GM12878 (cell line): ENCODE data around the gene TMEM239. TPM values are rescaled to one million over a fixed set of nuclear protein-coding genes. Genes with fewer than 3 reads are reported as not detected.

Source experiments
- ATF3 ChIP-seq: IDR thresholded peaks from 2 replicates; pipeline ENCODE4 v1.6.1; 2011; ENCODE audit warnings: low read depth, mild to moderate bottlenecking, low read length, moderate library complexity, borderline replicate concordance; ENCODE audit errors: extremely low read depth
- BHLHE40 ChIP-seq, 2 experiments: fragments of 450-650 bp in 1 of 2; IDR thresholded peaks; 2 replicates each; pipeline ENCODE4 v1.6.1; 2011 to 2017; ENCODE audit warnings: low read depth in 2 of 2, borderline replicate concordance in 1 of 2, improper control_type of control experiment in 1 of 2, low read length in 1 of 2, mild to moderate bottlenecking in 1 of 2
- CEBPB ChIP-seq, 2 experiments: fragments of 150-350 bp in 1 of 2; IDR thresholded peaks; 2 replicates each; pipeline ENCODE4 v1.6.1; 2012 to 2014; ENCODE audit warnings: low read depth in 2 of 2, low read length in 2 of 2, borderline replicate concordance in 1 of 2, inconsistent platforms in 1 of 2
- ELK1 ChIP-seq: IDR thresholded peaks from 2 replicates; pipeline ENCODE4 v1.6.1; 2012; ENCODE audit warnings: low read depth, low read length, improper control_type of control experiment
- GATAD2B ChIP-seq: fragments of 450-650 bp; conservative IDR thresholded peaks from 2 replicates; pipeline ENCODE4 v1.6.1; 2017; ENCODE audit warnings: low read depth, mild to moderate bottlenecking, moderate library complexity
- HDAC2 ChIP-seq: fragments of 200-600 bp; sonication (generic); IDR thresholded peaks from 2 replicates; pipeline ENCODE4 v1.6.1; 2017
- IKZF1 ChIP-seq: fragments of 450-650 bp; conservative IDR thresholded peaks from 2 replicates; pipeline ENCODE4 v1.6.1; 2017; ENCODE audit warnings: antibody characterized with exemption, mild to moderate bottlenecking
- NR2C1 ChIP-seq: fragments of 450-650 bp; IDR thresholded peaks from 2 replicates; pipeline ENCODE4 v1.6.1; 2017; ENCODE audit warnings: antibody characterized with exemption, mild to moderate bottlenecking, moderate library complexity
- POLR2A ChIP-seq: IDR thresholded peaks from 2 replicates; pipeline ENCODE4 v1.6.1; 2011; ENCODE audit warnings: low read depth, mild to moderate bottlenecking, low read length
- POU2F2 ChIP-seq: IDR thresholded peaks from 3 replicates; pipeline ENCODE4 v1.6.1; 2011; ENCODE audit warnings: low read depth, mild to moderate bottlenecking, low read length, borderline replicate concordance
- RAD21 ChIP-seq: IDR thresholded peaks from 2 replicates; pipeline ENCODE4 v1.6.1; 2011; ENCODE audit warnings: mild to moderate bottlenecking, low read depth, low read length, moderate library complexity; ENCODE audit not compliant: insufficient read depth
- RB1 ChIP-seq: fragments of 450-650 bp; formaldehyde crosslinking; IDR thresholded peaks from 2 replicates; pipeline ENCODE4 v1.6.1; 2017; ENCODE audit warnings: mild to moderate bottlenecking, borderline replicate concordance
- RCOR1 ChIP-seq: conservative IDR thresholded peaks from 2 replicates; pipeline ENCODE4 v1.6.1; 2012; ENCODE audit warnings: low read depth, low read length, improper control_type of control experiment
- SIX5 ChIP-seq: IDR thresholded peaks from 2 replicates; pipeline ENCODE4 v1.6.1; 2011; ENCODE audit warnings: mild to moderate bottlenecking, low read depth, low read length, moderate library complexity; ENCODE audit not compliant: severe bottlenecking
- SPI1 ChIP-seq: IDR thresholded peaks from 2 replicates; pipeline ENCODE4 v1.6.1; 2011; ENCODE audit warnings: low read depth, mild to moderate bottlenecking, low read length, moderate library complexity, borderline replicate concordance; ENCODE audit not compliant: insufficient read depth
- STAT1 ChIP-seq: fragments of 450-650 bp; conservative IDR thresholded peaks from 2 replicates; pipeline ENCODE4 v1.6.1; 2014; ENCODE audit warnings: antibody characterized with exemption, mild to moderate bottlenecking
- TAF1 ChIP-seq: IDR thresholded peaks from 2 replicates; pipeline ENCODE4 v1.6.1; 2011; ENCODE audit warnings: mild to moderate bottlenecking, low read depth, low read length, borderline replicate concordance
- ZBTB4 ChIP-seq: fragments of 450-650 bp; formaldehyde crosslinking; IDR thresholded peaks from 2 replicates; pipeline ENCODE4 v1.4.0; 2022; ENCODE audit warnings: mild to moderate bottlenecking, moderate library complexity
- ZNF24 ChIP-seq: fragments of 450-650 bp; IDR thresholded peaks from 2 replicates; pipeline ENCODE4 v1.6.1; 2017; ENCODE audit warnings: antibody characterized with exemption, mild to moderate bottlenecking
- ZNF622 ChIP-seq: fragments of 450-650 bp; IDR thresholded peaks from 2 replicates; pipeline ENCODE4 v1.6.1; 2017; ENCODE audit warnings: mild to moderate bottlenecking, inconsistent platforms
- polyA plus RNA-seq, 11 experiments: library from polyadenylated mRNA; depleted of rRNA in 4 of 11; unstranded in 6 of 11; stranded (reverse) in 5 of 11; fragments of >200 nt; fragmentation: Nextera tagmentation in 4 of 11; fragmentation: Illumina TruSeq in 1 of 11; extraction: Ambion mirVana in 4 of 11; extraction: Trizol in 1 of 11; gene quantifications; 1 replicate in 1 of 11; 2 replicates in 10 of 11; pipeline versions ENCODE4 v1.2.1 to v1.2.3, GENCODE V29; 2011 to 2016; ENCODE audit warnings: inconsistent platforms in 2 of 11, missing spikeins in 2 of 11, low read depth in 1 of 11
- total RNA-seq, 4 experiments: library from RNA; depleted of rRNA in 3 of 4; stranded (reverse); fragments of >200 nt in 3 of 4; fragmentation: Illumina TruSeq in 1 of 4; extraction: Trizol in 1 of 4; gene quantifications; 2 replicates each; pipeline versions ENCODE4 v1.2.1 to v1.2.3, GENCODE V29; 2013 to 2021
- TF ChIP-seq, protein P1 (sequence below): fragments of 450-650 bp; IDR thresholded peaks from 2 replicates; pipeline ENCODE4 v1.6.1; 2017; ENCODE audit warnings: mild to moderate bottlenecking, moderate library complexity

The TMEM239 gene
- total and polyA plus RNA-seq, 10 of the 15 experiments (the other 5 are each of a cell fraction or from before 2014, with no cell fraction given) = not detected

GRCh38 chr20:2840138-2840966, 24.2 kb downstream of the TMEM239 start, which contains the start of the genes PCED1A and VPS16 (continued):
- TF ChIP-seq SPI1 = peak; percentile 51
- TF ChIP-seq, protein P1, sequence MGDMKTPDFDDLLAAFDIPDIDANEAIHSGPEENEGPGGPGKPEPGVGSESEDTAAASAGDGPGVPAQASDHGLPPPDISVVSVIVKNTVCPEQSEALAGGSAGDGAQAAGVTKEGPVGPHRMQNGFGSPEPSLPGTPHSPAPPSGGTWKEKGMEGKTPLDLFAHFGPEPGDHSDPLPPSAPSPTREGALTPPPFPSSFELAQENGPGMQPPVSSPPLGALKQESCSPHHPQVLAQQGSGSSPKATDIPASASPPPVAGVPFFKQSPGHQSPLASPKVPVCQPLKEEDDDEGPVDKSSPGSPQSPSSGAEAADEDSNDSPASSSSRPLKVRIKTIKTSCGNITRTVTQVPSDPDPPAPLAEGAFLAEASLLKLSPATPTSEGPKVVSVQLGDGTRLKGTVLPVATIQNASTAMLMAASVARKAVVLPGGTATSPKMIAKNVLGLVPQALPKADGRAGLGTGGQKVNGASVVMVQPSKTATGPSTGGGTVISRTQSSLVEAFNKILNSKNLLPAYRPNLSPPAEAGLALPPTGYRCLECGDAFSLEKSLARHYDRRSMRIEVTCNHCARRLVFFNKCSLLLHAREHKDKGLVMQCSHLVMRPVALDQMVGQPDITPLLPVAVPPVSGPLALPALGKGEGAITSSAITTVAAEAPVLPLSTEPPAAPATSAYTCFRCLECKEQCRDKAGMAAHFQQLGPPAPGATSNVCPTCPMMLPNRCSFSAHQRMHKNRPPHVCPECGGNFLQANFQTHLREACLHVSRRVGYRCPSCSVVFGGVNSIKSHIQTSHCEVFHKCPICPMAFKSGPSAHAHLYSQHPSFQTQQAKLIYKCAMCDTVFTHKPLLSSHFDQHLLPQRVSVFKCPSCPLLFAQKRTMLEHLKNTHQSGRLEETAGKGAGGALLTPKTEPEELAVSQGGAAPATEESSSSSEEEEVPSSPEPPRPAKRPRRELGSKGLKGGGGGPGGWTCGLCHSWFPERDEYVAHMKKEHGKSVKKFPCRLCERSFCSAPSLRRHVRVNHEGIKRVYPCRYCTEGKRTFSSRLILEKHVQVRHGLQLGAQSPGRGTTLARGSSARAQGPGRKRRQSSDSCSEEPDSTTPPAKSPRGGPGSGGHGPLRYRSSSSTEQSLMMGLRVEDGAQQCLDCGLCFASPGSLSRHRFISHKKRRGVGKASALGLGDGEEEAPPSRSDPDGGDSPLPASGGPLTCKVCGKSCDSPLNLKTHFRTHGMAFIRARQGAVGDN = peak; percentile 73; the same call in 1 of the 2 replicates
- TF ChIP-seq ZBTB4 = no peak
- TF ChIP-seq ELK1 = peak; percentile 84
- peak; percentile 68 for TF ChIP-seq NR2C1
- peak; percentile 53; the same call in 1 of the 2 replicates for TF ChIP-seq RB1
- TF ChIP-seq STAT1 = no peak
- TF ChIP-seq RCOR1 = no peak
- no peak for TF ChIP-seq CEBPB (IDR thresholded peaks at IDR 0.05; ENCODE audit: borderline replicate concordance in 1 of 2, low read depth in 2 of 2, low read length in 2 of 2)
- TF ChIP-seq HDAC2 = no peak
- 0 out of 3 replicates have a peak, but pooled peaks have one; percentile 16 for TF ChIP-seq POU2F2
- TF ChIP-seq BHLHE40 (IDR thresholded peaks at IDR 0.05; ENCODE audit: borderline replicate concordance in 1 of 2, low read depth in 2 of 2, low read length in 1 of 2) = peak; percentile 59 to 91; a peak in 3 of 4 replicates
- peak; percentile 87 for TF ChIP-seq SIX5
- peak; percentile 92 for TF ChIP-seq POLR2A
- peak; percentile 93 for TF ChIP-seq GATAD2B
- TF ChIP-seq ZNF24 = no peak
- TF ChIP-seq RAD21 = no peak
- peak; percentile 85; the same call in 1 of the 2 replicates for TF ChIP-seq ATF3
- no peak for TF ChIP-seq ZNF622
- peak; percentile 72; the same call in 1 of the 2 replicates for TF ChIP-seq TAF1
- peak; percentile 99 for TF ChIP-seq IKZF1
